HepG2 (cell line): ENCODE measurements around the gene PHF14. TPM values are rescaled to one million over a fixed set of nuclear protein-coding genes. Genes with fewer than 3 reads are reported as not detected.
A peak's percentile ranks its signal among the peaks of the same experiment; 100 is the strongest.

Experiments
- ATAC-seq: fragments of 200-7000 bp; cut with Tn5 transposase; 3 replicates; pipeline ENCODE4 v1.9.1; 2020; ENCODE audit warnings: mild to moderate bottlenecking, moderate library complexity
- BruUV-seq: library from RNA; stranded (reverse); fragments of 400-500 nt; replicated peaks from 2 replicates; lab custom pipeline; 2021; lab: Mats Ljungman, UMichigan
- CTCF ChIA-PET: fragments of 300-600 bp; formaldehyde crosslinking; extraction: SDS; loops from one replicate; lab custom pipeline; 2021; ENCODE audit warnings: low total read pairs, inconsistent platforms, low intra/inter-chr PET ratio; lab: Yijun Ruan, JAX
- POLR2A ChIA-PET: fragments of 350-600 bp; sonication (Branson Sonifier 250); formaldehyde crosslinking; loops from one replicate; lab custom pipeline; 2020; ENCODE audit warnings: antibody characterized with exemption, inconsistent platforms; lab: Yijun Ruan, JAX
- DNase-seq: peaks from one replicate; pipeline ENCODE4 v3.0.0-alpha.2; 2015; ENCODE audit warnings: low spot score
- FAIRE-seq: peaks from 3 replicates; lab custom pipeline; 2011; peaks lifted over from hg19 to GRCh38; lab: Jason Lieb, UNC
- H2AFZ ChIP-seq: one replicate; pipeline ENCODE4 v1.6.1; 2011; ENCODE audit warnings: low read length, inconsistent platforms
- H3K27ac ChIP-seq: fragments of 300-600 bp; 3 replicates; pipeline ENCODE4 v1.8.0; 2011; ENCODE audit warnings: mixed run types, mild to moderate bottlenecking, mixed read lengths, low read length, inconsistent platforms; ENCODE audit not compliant: insufficient read depth; ENCODE audit errors: extremely low read length
- H3K27me3 ChIP-seq, 2 experiments: fragments of 200-600 bp in 1 of 2; 2 replicates in 1 of 2; 3 replicates in 1 of 2; pipeline versions ENCODE4 v1.6.0 to v1.8.0; 2011; ENCODE audit warnings: low read length in 2 of 2, mild to moderate bottlenecking in 2 of 2, moderate library complexity in 2 of 2, inconsistent platforms in 1 of 2; ENCODE audit not compliant: insufficient read depth in 2 of 2, control insufficient read depth in 1 of 2
- H3K36me3 ChIP-seq, 2 experiments: fragments of 200-600 bp in 1 of 2; replicated peaks in 1 of 2; 2 replicates in 1 of 2; 3 replicates in 1 of 2; pipeline versions ENCODE4 v1.5.1 to v1.8.0; 2011; ENCODE audit warnings: low read length in 2 of 2, inconsistent platforms in 1 of 2; ENCODE audit not compliant: insufficient read depth in 2 of 2, control insufficient read depth in 1 of 2
- H3K4me1 ChIP-seq: 2 replicates; pipeline ENCODE4 v1.5.1; 2012; ENCODE audit warnings: low read length, inconsistent platforms; ENCODE audit not compliant: insufficient read depth
- H3K4me2 ChIP-seq: 2 replicates; pipeline ENCODE4 v1.6.0; 2011; ENCODE audit warnings: low read depth, low read length, inconsistent platforms
- H3K4me3 ChIP-seq, 3 experiments: fragments of 200-600 bp in 1 of 3; sonication (generic), shearing (Covaris generic) in 1 of 3; replicated peaks in 1 of 3; 2 replicates each; pipeline ENCODE4 v1.5.1; 2011 to 2016; ENCODE audit warnings: low read length in 3 of 3, inconsistent platforms in 2 of 3, low read depth in 2 of 3, mild to moderate bottlenecking in 2 of 3, control low read depth in 1 of 3, mixed read lengths in 1 of 3; ENCODE audit not compliant: insufficient read depth in 1 of 3
- H3K79me2 ChIP-seq: one replicate; pipeline ENCODE4 v1.6.1; 2011; ENCODE audit warnings: low read length, inconsistent platforms; ENCODE audit not compliant: insufficient read depth
- H3K9ac ChIP-seq: 2 replicates; pipeline ENCODE4 v1.6.0; 2011; ENCODE audit warnings: mild to moderate bottlenecking, low read depth, low read length, inconsistent platforms; ENCODE audit not compliant: insufficient read depth
- H3K9me3 ChIP-seq: 2 replicates; pipeline ENCODE4 v1.5.1; 2012; ENCODE audit warnings: mild to moderate bottlenecking, low read length
- H4K20me1 ChIP-seq: 2 replicates; pipeline ENCODE4 v1.6.0; 2011; ENCODE audit warnings: inconsistent platforms, mild to moderate bottlenecking, low read length, moderate library complexity; ENCODE audit not compliant: insufficient read depth
- CTCF ChIP-seq: sonication (generic); formaldehyde crosslinking; IDR thresholded peaks from 2 replicates; pipeline ENCODE4 v1.5.0; 2020; ENCODE audit warnings: mild to moderate bottlenecking, missing genetic modification reagents, moderate library complexity
- GATAD2A ChIP-seq: IDR thresholded peaks from 2 replicates; pipeline ENCODE4 v1.6.1; 2016
- SMC3 ChIP-seq: IDR thresholded peaks from 2 replicates; pipeline ENCODE4 v1.6.1; 2011; ENCODE audit warnings: low read length, improper control_type of control experiment
- SOX6 ChIP-seq, 2 experiments: fragments of 450-650 bp in 1 of 2; sonication (generic) in 1 of 2; formaldehyde crosslinking in 1 of 2; IDR thresholded peaks; 2 replicates each; pipeline versions ENCODE4 v1.4.0 to v1.6.1; 2017 to 2020; ENCODE audit warnings: antibody characterized with exemption in 1 of 2, mild to moderate bottlenecking in 1 of 2, missing genetic modification reagents in 1 of 2
- STAG1 ChIP-seq: sonication (generic); formaldehyde crosslinking; IDR thresholded peaks from 2 replicates; pipeline ENCODE4 v1.4.0; 2020; ENCODE audit warnings: missing genetic modification reagents
- TEAD3 ChIP-seq: optimal IDR thresholded peaks from 2 replicates; pipeline ENCODE3; 2016; ENCODE audit warnings: borderline replicate concordance
- ZNF335 ChIP-seq: sonication (generic); formaldehyde crosslinking; IDR thresholded peaks from 2 replicates; pipeline ENCODE4 v1.4.0; 2020; ENCODE audit warnings: missing genetic modification reagents
- ZNF878 ChIP-seq: sonication (generic); formaldehyde crosslinking; IDR thresholded peaks from 2 replicates; pipeline ENCODE4 v1.8.1; 2023; ENCODE audit warnings: mild to moderate bottlenecking, missing genetic modification reagents, moderate library complexity
- WGBS: methylation state at CpG from one replicate; pipeline ENCODE4 v1.1.6; 2017; ENCODE audit warnings: low lambda C conversion rate; 5-methylcytosine and 5-hydroxymethylcytosine counted together
- in situ Hi-C: cut with HindIII; loops from 2 replicates; pipeline ENCODE4 v1.10.0; 2017; ENCODE audit warnings: low pct_unique_long_range_greater_than_20kb; ENCODE audit not compliant: extremely low pct_ligation_motif_present
- intact Hi-C: fragments of 100-400 bp; cut with micrococcal nuclease; formaldehyde crosslinking; loops from one replicate; pipeline ENCODE4 v1.10.0; 2022; ENCODE audit not compliant: unreplicated experiment
- polyA plus RNA-seq, 8 experiments: library from polyadenylated mRNA; depleted of rRNA in 3 of 8; stranded (reverse) in 7 of 8; unstranded in 1 of 8; fragments of >200 nt; fragmentation: Illumina TruSeq in 4 of 8; extraction: Trizol in 4 of 8; gene quantifications; 2 replicates each; pipeline versions ENCODE4 v1.2.1 to v1.2.3, GENCODE V29; 2011 to 2016; ENCODE audit warnings: low read depth in 4 of 8, missing spikeins in 1 of 8, mixed read lengths in 1 of 8; ENCODE audit not compliant: insufficient read depth in 1 of 8
- total RNA-seq, 5 experiments: library from RNA; depleted of rRNA; stranded (reverse); fragments of >200 nt; fragmentation: Illumina TruSeq; extraction: Trizol; gene quantifications; 2 replicates each; pipeline ENCODE4 v1.2.3, GENCODE V29; 2016; ENCODE audit warnings: low read depth in 1 of 5
- TF ChIP-seq, protein P1 (sequence below): sonication (generic); formaldehyde crosslinking; IDR thresholded peaks from 2 replicates; pipeline ENCODE4 v1.8.0; 2022; ENCODE audit warnings: mild to moderate bottlenecking, missing genetic modification reagents

The PHF14 gene
- total and polyA plus RNA-seq, 2 of the 13 experiments (the other 11 are each of a cell fraction or from before 2014, with no cell fraction given) = 18.9 to 68.7 TPM

DNA sequence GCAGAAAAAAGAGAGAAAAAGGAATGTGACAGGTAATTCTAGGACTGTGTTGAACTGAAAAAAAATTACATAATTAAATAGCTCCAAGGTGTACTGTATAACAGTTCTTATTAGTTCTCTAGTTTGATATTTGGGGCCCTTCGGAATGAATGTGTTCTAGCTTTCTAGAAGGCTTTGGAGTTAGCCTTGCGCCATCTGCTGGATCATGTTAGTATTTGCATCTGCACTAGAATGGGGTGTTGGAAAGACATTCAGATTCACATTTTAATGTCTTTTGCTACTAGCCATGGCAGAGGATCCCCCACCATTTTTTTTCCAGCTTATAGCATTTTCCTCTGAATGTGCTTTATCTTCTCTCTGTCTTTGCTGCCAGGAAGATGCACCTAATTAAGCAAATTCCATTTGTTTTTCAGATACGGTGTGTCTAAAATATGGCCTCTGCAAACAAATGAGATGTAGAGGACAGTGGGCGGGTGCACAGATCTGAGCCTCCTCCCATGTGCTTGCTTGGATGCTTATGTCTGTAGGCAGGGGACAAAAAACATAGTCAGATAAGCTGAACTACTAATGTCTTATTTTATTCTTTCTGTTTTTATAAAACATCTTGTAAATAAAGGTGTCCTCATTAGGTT lies 238.5 kb downstream of the PHF14 start:
- DNase-seq (peak; percentile 55), ATAC-seq (peak; percentile 83), FAIRE-seq (peak; percentile 84)
- Histone ChIP-seq H3K4me1 (peaks cover 14% of the 10 kb centered on the region), H2AFZ (no peak overlapping the region), H3K9me3 (no peaks in the 10 kb centered on the region), H3K9ac (no peak overlapping the region), H3K4me3 (no peak overlapping the region), H4K20me1 (no peaks in the 10 kb centered on the region), H3K27me3 (no peaks in the 10 kb centered on the region), H3K79me2 (no peaks in the 10 kb centered on the region), H3K27ac (no peak overlapping the region), H3K4me2 (peak overlapping the region; percentile 21; the same call in 1 of the 2 replicates), H3K36me3 (no peaks in the 10 kb centered on the region)
- intact Hi-C loops = loop anchor here (5.0 kb wide), 2 partner anchors 275 to 325 kb away; no protein-coding TSS in a partner anchor
- BruUV-seq = no TSS peak
- in situ Hi-C loops = no loop called here
- no peak for TF ChIP-seq SOX6 (IDR thresholded peaks at IDR 0.05)
- TF ChIP-seq SOX6 (CRISPR knock-in tag; IDR thresholded peaks at IDR 0.05) = no peak
- peak; percentile 77 for TF ChIP-seq CTCF (CRISPR knock-in tag)
- TF ChIP-seq GATAD2A = 0 out of 2 replicates have a peak, but pooled peaks have one; percentile 28
- TF ChIP-seq ZNF335 = 0 out of 2 replicates have a peak, but pooled peaks have one; percentile 51
- TF ChIP-seq SMC3 = peak; percentile 78
- peak; percentile 30 for TF ChIP-seq TEAD3
- TF ChIP-seq ZNF878 (CRISPR knock-in tag) = no peak
- TF ChIP-seq, protein P1, sequence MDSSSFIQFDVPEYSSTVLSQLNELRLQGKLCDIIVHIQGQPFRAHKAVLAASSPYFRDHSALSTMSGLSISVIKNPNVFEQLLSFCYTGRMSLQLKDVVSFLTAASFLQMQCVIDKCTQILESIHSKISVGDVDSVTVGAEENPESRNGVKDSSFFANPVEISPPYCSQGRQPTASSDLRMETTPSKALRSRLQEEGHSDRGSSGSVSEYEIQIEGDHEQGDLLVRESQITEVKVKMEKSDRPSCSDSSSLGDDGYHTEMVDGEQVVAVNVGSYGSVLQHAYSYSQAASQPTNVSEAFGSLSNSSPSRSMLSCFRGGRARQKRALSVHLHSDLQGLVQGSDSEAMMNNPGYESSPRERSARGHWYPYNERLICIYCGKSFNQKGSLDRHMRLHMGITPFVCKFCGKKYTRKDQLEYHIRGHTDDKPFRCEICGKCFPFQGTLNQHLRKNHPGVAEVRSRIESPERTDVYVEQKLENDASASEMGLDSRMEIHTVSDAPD (CRISPR knock-in tag) = no peak
- TF ChIP-seq STAG1 (CRISPR knock-in tag) = peak; percentile 79
- CTCF ChIA-PET = no interaction called here
- POLR2A ChIA-PET = interaction anchor here (1.5 kb wide), 1 partner anchor 272 kb away, joined by 5 read pairs; a partner anchor contains a TSS
- 22% methylated on average over 4 of the region's 4 CpGs for WGBS
